ENCODE data around the gene DNAAF5.
"Not testable (repeated sequence)": the region's sequence is repeated elsewhere in the genome, so short reads cannot be mapped to it uniquely, and the experiment has no call there.

Gene DNAAF5

GRCh38 chr7:748446-748845 is 21.9 kb downstream of the DNAAF5 start:
- no peak for DNase-seq

GRCh38 chr7:749140-749551 is 22.6 kb downstream of the DNAAF5 start:
- DNase-seq = no peak

GRCh38 chr7:750111-750905 is 23.8 kb downstream of the DNAAF5 start:
- DNase-seq = no peak

- no peak for DNase-seq
Measured at GRCh38 chr7:751826-752225, 25.3 kb downstream of the DNAAF5 start.

GRCh38 chr7:752256-752655 is 25.8 kb downstream of the DNAAF5 start:
- not testable (repeated sequence) for DNase-seq

- DNase-seq = no peak
Measured at GRCh38 chr7:753190-753589, 26.7 kb downstream of the DNAAF5 start.

GRCh38 chr7:754531-755412 is 28.3 kb downstream of the DNAAF5 start:
- no peak for DNase-seq

GRCh38 chr7:755413-755805 is 28.9 kb downstream of the DNAAF5 start:
- no peak for DNase-seq

GRCh38 chr7:756231-756927 is 29.9 kb downstream of the DNAAF5 start:
- no peak for DNase-seq

GRCh38 chr7:756928-757560 is 30.5 kb downstream of the DNAAF5 start:
- DNase-seq = no peak

- DNase-seq = no peak
Measured at GRCh38 chr7:757741-758163, 31.3 kb downstream of the DNAAF5 start.

- no peak for DNase-seq
Measured at GRCh38 chr7:759569-759968, 33.1 kb downstream of the DNAAF5 start.

- no peak for DNase-seq
Measured at GRCh38 chr7:760006-760405, 33.5 kb downstream of the DNAAF5 start.

GRCh38 chr7:761101-761500 is 34.6 kb downstream of the DNAAF5 start:
- no peak for DNase-seq

- no peak for DNase-seq
Measured at GRCh38 chr7:761631-762030, 35.1 kb downstream of the DNAAF5 start.

GRCh38 chr7:762885-763284 is 36.4 kb downstream of the DNAAF5 start:
- no peak for DNase-seq

- DNase-seq = no peak
Measured at GRCh38 chr7:763762-764161, 37.3 kb downstream of the DNAAF5 start.

GRCh38 chr7:765383-765782 is 38.9 kb downstream of the DNAAF5 start:
- no peak for DNase-seq

GRCh38 chr7:767580-767940 is 41.1 kb downstream of the DNAAF5 start:
- no peak for DNase-seq

GRCh38 chr7:767941-768731 is 41.6 kb downstream of the DNAAF5 start:
- no peak for DNase-seq

- DNase-seq = no peak
Measured at GRCh38 chr7:768881-769504, 42.5 kb downstream of the DNAAF5 start.

GRCh38 chr7:770336-770735 is 43.8 kb downstream of the DNAAF5 start:
- no peak for DNase-seq

Measured in inflammatory macrophage treated with lipopolysaccharide for 4 hours (primary cell).